Stimulated activated naive B cell treated with anti-CD40 and anti-IgM and Interleukin-4, amounts not matched to agents 10 μg/mL and 1 μg/mL and 100 μg/mL, for 72 hours (primary cell): ENCODE measurements around the gene SPATA22.
A peak's percentile ranks its signal among the peaks of the same experiment; 100 is the strongest.
"Not testable (repeated sequence)": the region's sequence is repeated elsewhere in the genome, so short reads cannot be mapped to it uniquely, and the experiment has no call there.

Experiments used
- ATAC-seq, 2 donors: fragments of 150-1000 bp; cut with Tn5 transposase; replicated peaks; 2 replicates each; pipeline ENCODE4 v1.10.0; 2021; ENCODE audit warnings: moderate library complexity in 1 of 2
- DNase-seq: peaks from one replicate; pipeline ENCODE4 v3.0.0; 2021
- H3K27ac Mint-ChIP-seq: one replicate; pipeline ENCODE4 v1.8.0; 2022; ENCODE audit warnings: mild to moderate bottlenecking, mixed read lengths
- H3K27me3 Mint-ChIP-seq, 2 donors: one replicate each; pipeline ENCODE4 v1.8.0; 2022; ENCODE audit warnings: mixed read lengths in 2 of 2
- H3K36me3 Mint-ChIP-seq, 2 donors: one replicate each; pipeline ENCODE4 v1.8.0; 2022; ENCODE audit warnings: mixed read lengths in 2 of 2, mild to moderate bottlenecking in 1 of 2
- H3K4me1 Mint-ChIP-seq, 2 donors: one replicate each; pipeline ENCODE4 v1.8.0; 2022; ENCODE audit warnings: mixed read lengths in 2 of 2, mild to moderate bottlenecking in 1 of 2
- H3K4me3 Mint-ChIP-seq, 2 donors: one replicate each; pipeline ENCODE4 v1.8.0; 2022; ENCODE audit warnings: mild to moderate bottlenecking in 2 of 2, mixed read lengths in 2 of 2, moderate library complexity in 1 of 2
- H3K9me3 Mint-ChIP-seq, 2 donors: one replicate each; pipeline ENCODE4 v1.8.0; 2022; ENCODE audit warnings: mixed read lengths in 2 of 2, mild to moderate bottlenecking in 1 of 2

SPATA22 gene

DNA sequence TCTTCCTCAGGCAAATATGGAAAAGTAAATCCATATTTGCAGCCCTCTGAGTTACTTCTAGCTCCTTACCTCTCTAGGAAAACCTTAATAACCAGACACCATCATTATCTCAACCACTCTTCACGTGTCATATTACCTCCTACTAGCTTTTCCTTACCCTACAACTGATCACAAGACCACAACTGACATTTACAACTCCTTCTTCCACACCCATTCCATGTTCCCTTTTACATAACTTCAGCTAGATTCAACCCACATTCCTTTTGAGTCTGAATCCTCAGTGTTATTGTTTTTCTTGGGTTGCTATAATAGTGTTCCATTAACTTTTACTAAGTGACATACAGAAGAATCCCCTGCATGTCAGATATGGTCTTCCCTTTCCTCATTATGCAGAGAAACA, 33.3 kb downstream of the SPATA22 start:
- peaks cover 15 to 19% of the 10 kb centered on the region in 2 donors for H3K27me3 Mint-ChIP-seq
- H3K27ac Mint-ChIP-seq = no peak overlapping the region
- DNase-seq (no peak), ATAC-seq (no peak)
- H3K36me3 Mint-ChIP-seq = no peaks in the 10 kb centered on the region
- H3K4me3 Mint-ChIP-seq = no peak overlapping the region
- no peaks in the 10 kb centered on the region for H3K4me1 Mint-ChIP-seq
- H3K9me3 Mint-ChIP-seq = peaks cover 0 to 1% of the 10 kb centered on the region in 2 donors

DNA sequence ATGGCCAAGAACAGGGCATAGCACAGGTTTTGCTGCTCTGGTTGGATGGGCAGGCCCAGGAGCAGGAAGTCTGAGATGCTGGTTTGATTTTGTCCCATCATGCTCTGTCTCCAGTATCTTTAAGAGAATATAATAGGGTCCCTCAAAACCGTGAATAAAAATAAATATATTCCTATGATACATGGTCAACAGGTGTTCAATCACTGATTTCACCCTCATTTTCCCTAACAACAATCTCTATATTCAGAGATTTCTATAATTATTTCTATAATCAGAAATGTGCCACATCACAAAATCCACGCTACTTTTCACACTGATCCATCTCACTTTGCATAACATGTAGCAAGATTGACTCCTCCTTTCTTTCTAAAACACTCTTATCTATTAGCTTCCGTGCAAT, 37.9 kb downstream of the SPATA22 start, which contains the start of gene OR1E2:
OR1E2 (minus strand) TSS at position 101 of the 400 bp plus-strand sequence; CDS start at position 101, 0 bp downstream.
- H3K4me1 Mint-ChIP-seq = peaks cover 0 to 4% of the 10 kb centered on the region in 2 donors
- H3K27me3 Mint-ChIP-seq = peaks cover 14 to 43% of the 10 kb centered on the region in 2 donors
- DNase-seq (no peak), ATAC-seq (no peak)
- H3K9me3 Mint-ChIP-seq = peaks cover 4 to 10% of the 10 kb centered on the region in 2 donors
- no peak within 1 kb of the TSS for H3K4me3 Mint-ChIP-seq
- H3K27ac Mint-ChIP-seq = no peak within 1 kb of the TSS
- no peaks in the 10 kb centered on the region for H3K36me3 Mint-ChIP-seq

DNA sequence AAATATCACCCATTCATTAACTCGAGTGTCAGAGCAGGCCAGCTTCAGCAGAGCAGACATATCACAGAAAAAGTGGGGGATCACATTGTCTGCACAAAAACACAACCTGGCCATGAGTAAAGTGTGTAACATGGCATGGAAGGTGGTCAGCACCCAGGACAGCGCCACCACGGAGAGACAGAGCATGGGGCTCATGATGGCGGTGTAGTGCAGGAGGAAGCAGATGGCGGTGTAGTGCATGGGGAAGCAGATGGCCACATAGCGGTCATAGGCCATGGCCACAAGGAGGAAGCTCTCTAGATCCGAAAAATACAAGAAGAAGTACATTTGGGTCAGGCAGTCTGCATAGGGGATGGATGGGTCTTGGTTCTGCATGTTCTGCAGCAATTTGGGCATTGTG, 38.4 kb downstream of the SPATA22 start:
- not testable (repeated sequence) for H3K36me3 Mint-ChIP-seq, H3K4me3 Mint-ChIP-seq, H3K4me1 Mint-ChIP-seq, DNase-seq, H3K27ac Mint-ChIP-seq
- ATAC-seq = peak; percentile 61 to 71
- Mint-ChIP-seq H3K9me3 (peaks cover 4 to 10% of the 10 kb centered on the region in 2 donors), H3K27me3 (peaks cover 14 to 44% of the 10 kb centered on the region in 2 donors)

DNA sequence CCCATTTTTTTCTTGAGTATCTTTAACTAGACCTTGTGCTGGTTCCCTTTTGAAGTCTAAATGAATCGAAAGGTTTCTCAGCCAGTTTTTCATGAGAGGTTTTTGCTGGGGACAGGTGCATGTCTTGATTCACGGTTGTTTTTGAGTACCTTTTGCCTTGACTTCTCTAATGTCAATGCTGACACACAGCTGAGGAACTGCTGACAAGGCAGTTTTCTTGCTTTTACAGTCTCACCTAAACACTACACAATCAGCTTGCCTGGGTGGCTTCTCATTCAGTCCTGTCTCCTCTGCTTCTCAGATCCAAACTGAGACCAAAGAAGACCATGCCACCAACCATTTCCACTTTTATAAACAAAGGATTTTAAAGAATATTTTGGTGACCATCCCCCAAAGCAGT, 53.4 kb downstream of the SPATA22 start:
- peaks cover 25 to 30% of the 10 kb centered on the region in 2 donors for H3K27me3 Mint-ChIP-seq
- ATAC-seq = no peak
- no peaks in the 10 kb centered on the region for H3K4me1 Mint-ChIP-seq
- no peak overlapping the region for H3K27ac Mint-ChIP-seq
- no peak overlapping the region for H3K4me3 Mint-ChIP-seq
- H3K36me3 Mint-ChIP-seq = no peaks in the 10 kb centered on the region
- H3K9me3 Mint-ChIP-seq = peaks cover 2 to 4% of the 10 kb centered on the region in 2 donors
- DNase-seq = no peak

DNA sequence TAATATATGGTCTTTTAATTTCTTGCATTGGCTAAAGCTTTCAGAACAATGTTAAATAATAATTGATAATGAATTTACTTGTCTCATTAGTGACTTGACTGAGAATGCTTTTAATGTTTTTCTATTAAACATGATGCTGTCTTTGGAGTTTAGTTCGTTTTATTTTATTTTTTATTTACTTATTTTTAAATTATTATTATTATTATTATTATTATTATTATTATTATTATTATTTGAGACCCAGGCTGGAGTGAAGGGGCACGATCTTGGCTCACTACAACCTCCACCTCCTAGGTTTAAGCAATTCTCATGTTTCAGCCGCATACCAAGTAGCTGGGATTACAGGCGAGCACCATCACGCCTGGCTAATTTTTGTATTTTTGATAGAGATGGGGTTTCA, 56.0 kb downstream of the SPATA22 start:
- Mint-ChIP-seq H3K27ac (no peak overlapping the region), H3K4me3 (no peak overlapping the region), H3K36me3 (no peaks in the 10 kb centered on the region), H3K4me1 (peaks cover 2 to 5% of the 10 kb centered on the region in 2 donors), H3K9me3 (peaks cover 2 to 4% of the 10 kb centered on the region in 2 donors), H3K27me3 (peaks cover 32 to 41% of the 10 kb centered on the region in 2 donors)
- DNase-seq (no peak), ATAC-seq (no peak)

DNA sequence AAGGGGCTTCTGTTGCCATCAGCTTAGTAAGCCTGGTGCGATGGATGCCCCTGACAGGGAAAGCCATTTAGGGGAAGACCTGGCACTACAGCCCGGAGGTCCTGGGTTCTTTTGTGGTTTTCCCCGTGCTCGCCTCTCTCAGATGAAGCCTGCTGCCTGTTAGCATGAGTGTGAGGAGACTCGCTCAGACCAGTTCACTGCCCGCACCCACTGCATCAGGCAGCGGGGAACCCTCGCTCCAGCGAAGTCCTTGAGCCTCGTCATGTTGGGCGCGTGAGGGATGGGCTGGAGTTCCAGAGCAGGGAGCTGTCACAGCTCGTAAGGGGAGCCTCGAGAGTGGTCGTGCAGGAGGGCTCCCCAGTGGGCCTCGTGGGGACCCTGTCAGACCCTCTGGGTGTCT, 59.4 kb downstream of the SPATA22 start:
- not testable (repeated sequence) for H3K4me1 Mint-ChIP-seq, H3K9me3 Mint-ChIP-seq, H3K36me3 Mint-ChIP-seq, H3K27ac Mint-ChIP-seq, H3K4me3 Mint-ChIP-seq, ATAC-seq, DNase-seq
- peaks cover 44 to 56% of the 10 kb centered on the region in 2 donors for H3K27me3 Mint-ChIP-seq

DNA sequence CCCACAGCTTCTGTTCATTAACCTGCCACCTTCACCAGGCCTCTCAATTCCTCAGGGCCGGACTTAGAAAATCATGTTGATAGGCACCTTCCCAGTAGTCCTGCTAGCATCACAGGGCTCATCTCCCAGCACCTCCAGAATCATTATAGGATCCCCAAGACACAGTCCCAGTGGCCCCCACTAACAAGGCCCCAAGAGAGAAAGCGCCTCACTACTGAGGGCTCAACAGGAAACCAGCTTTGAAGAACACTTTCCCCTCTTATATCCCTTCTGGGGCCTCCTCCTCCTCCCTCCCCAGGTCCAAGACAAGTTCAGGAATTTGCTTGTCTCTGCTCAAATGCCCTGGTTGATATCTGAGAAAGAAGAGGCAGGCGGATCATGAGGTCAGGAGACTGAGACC, 60.5 kb downstream of the SPATA22 start, which contains the start of gene OR3A3:
OR3A3 (plus strand) TSS at position 301 of the 400 bp plus-strand sequence.
- Mint-ChIP-seq H3K27me3 (peaks cover 45 to 60% of the 10 kb centered on the region in 2 donors), H3K9me3 (peaks cover 14 to 15% of the 10 kb centered on the region in 2 donors), H3K4me3 (no peak within 1 kb of the TSS), H3K27ac (no peak within 1 kb of the TSS), H3K36me3 (peaks cover 0 to 2% of the 10 kb centered on the region in 2 donors), H3K4me1 (peaks cover 2 to 5% of the 10 kb centered on the region in 2 donors)
- ATAC-seq = no peak
- no peak for DNase-seq

DNA sequence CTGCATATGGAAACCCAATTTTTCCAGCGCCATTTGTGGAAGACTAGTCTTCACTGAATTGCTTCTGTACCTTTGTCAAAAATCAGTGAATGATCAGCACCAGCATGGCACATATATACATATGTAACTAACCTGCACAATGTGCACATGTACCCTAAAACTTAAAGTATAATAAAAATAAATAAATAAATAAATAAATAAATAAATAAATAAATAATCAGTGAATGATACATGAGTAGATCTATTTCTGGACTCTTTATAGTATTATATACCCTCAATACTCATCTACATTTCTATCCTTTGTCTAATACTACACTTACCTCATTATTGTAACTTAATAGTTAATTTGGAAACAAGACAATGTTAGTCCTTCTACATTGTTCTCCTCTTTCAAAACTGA, 67.8 kb downstream of the SPATA22 start:
- Mint-ChIP-seq H3K27me3 (peaks cover 24 to 26% of the 10 kb centered on the region in 2 donors), H3K9me3 (peaks cover 16% of the 10 kb centered on the region in 2 donors)
- not testable (repeated sequence) for H3K4me3 Mint-ChIP-seq, H3K27ac Mint-ChIP-seq, DNase-seq, H3K36me3 Mint-ChIP-seq, ATAC-seq, H3K4me1 Mint-ChIP-seq

DNA sequence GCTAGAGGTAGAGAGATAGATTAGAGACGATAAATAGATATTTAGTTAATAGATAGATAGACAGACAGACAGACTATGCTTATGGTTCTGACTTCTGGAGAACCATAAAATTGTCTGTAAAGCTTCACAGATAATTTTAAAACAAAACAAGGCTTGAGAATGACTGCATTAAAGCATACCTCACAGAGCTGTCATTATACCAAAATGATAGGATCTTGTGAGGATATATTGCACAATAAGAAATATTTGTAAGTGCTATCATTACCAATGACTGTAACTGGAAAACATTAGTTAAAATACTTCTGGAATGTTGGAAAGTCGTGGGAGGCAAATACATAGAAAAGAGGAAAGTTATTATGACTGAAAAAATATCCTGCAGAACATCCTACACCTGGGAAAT, 69.8 kb downstream of the SPATA22 start:
- Mint-ChIP-seq H3K36me3 (no peaks in the 10 kb centered on the region), H3K9me3 (peaks cover 8 to 9% of the 10 kb centered on the region in 2 donors), H3K27ac (no peak overlapping the region), H3K4me3 (no peak overlapping the region), H3K4me1 (no peaks in the 10 kb centered on the region), H3K27me3 (peaks cover 9 to 14% of the 10 kb centered on the region in 2 donors)
- DNase-seq (no peak), ATAC-seq (no peak)

DNA sequence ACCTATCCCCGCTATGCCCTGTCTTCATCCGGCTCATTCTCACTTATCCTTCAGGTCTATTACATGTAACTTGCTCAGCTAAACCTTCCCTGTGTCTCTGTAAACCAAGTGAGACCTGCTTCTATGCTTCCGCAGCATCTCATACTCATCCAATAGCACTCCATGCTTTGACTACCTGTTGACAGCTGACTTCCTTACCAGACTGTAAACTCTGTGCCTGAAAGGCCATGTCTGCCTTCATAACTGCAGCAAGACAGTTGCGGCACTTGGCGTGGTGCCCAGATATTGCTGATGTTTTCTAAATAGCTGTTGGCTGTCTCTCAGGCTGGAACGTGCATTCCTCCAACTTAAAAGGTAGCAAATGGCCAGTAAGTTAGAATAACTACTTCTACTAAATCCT, 71.6 kb downstream of the SPATA22 start:
- H3K9me3 Mint-ChIP-seq = peaks cover 0 to 1% of the 10 kb centered on the region in 2 donors
- H3K27ac Mint-ChIP-seq = no peak overlapping the region
- no peak overlapping the region for H3K4me3 Mint-ChIP-seq
- ATAC-seq (no peak), DNase-seq (no peak)
- H3K4me1 Mint-ChIP-seq = no peaks in the 10 kb centered on the region
- peaks cover 14 to 15% of the 10 kb centered on the region in 2 donors for H3K27me3 Mint-ChIP-seq
- no peaks in the 10 kb centered on the region for H3K36me3 Mint-ChIP-seq

DNA sequence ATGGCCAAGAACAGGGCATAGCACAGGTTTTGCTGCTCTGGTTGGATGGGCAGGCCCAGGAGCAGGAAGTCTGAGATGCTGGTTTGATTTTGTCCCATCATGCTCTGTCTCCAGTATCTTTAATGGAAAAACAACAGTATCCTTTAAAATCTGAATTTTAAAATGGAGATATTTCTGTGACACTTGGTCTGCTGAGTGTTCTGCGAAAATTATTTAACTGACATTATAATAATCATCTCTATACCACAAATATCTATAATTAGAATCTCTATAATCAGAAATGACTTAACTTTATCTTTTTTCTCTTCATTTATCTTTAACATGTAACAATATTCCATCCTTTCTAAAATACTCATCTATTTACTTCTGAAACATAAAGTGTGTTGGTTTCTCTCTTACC, 73.3 kb downstream of the SPATA22 start, which contains the start of gene OR1E1:
OR1E1 (minus strand) TSS at position 101 of the 400 bp plus-strand sequence; CDS start at position 101, 0 bp downstream.
- no peaks in the 10 kb centered on the region for H3K36me3 Mint-ChIP-seq
- H3K9me3 Mint-ChIP-seq = no peaks in the 10 kb centered on the region
- H3K4me3 Mint-ChIP-seq = no peak within 1 kb of the TSS
- peaks cover 18 to 22% of the 10 kb centered on the region in 2 donors for H3K27me3 Mint-ChIP-seq
- no peaks in the 10 kb centered on the region for H3K4me1 Mint-ChIP-seq
- ATAC-seq (no peak), DNase-seq (no peak)
- H3K27ac Mint-ChIP-seq = no peak within 1 kb of the TSS

DNA sequence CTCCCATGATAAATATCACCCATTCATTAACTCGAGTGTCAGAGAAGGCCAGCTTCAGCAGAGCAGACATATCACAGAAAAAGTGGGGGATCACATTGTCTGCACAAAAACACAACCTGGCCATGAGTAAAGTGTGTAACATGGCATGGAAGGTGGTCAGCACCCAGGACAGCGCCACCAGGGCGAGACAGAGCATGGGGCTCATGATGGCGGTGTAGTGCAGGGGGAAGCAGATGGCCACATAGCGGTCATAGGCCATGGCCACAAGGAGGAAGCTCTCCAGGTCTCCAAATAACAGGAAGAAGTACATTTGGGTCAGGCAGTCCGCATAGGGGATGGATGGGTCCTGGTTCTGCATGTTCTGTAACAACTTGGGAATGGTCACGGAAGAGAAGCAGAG, 73.8 kb downstream of the SPATA22 start:
- not testable (repeated sequence) for H3K4me3 Mint-ChIP-seq, DNase-seq, H3K27ac Mint-ChIP-seq, ATAC-seq, H3K36me3 Mint-ChIP-seq, H3K9me3 Mint-ChIP-seq, H3K4me1 Mint-ChIP-seq
- peaks cover 18 to 22% of the 10 kb centered on the region in 2 donors for H3K27me3 Mint-ChIP-seq
